Measurements from ENCODE around the gene OR9I1. TPM values are rescaled to one million over a fixed set of nuclear protein-coding genes. Genes with fewer than 3 reads are reported as not detected.

OR9I1 gene
- total and polyA plus RNA-seq, 10 donors, result not detected

GRCh38 chr11:58067685-58068084 lies 57.6 kb downstream of the OR9I1 start:
- Histone ChIP-seq H3K27me3 (replicated peaks in 1 of 7) (peaks cover 0 to 14% (median 0%) of the 10 kb centered on the region in 7 donors), H3K27ac (no peak overlapping the region), H3K4me1 (no peaks in the 10 kb centered on the region), H3K36me3 (no peaks in the 10 kb centered on the region), H3K4me3 (no peak overlapping the region), H3K9me3 (no peaks in the 10 kb centered on the region)
- no peak for DNase-seq
- WGBS, 5 donors, result 66 to 81% (median 78%) methylated on average over 5 of the region's 5 CpGs
- TF ChIP-seq POLR2AphosphoS5 (IDR thresholded peaks at IDR 0.05) (no peak), POLR2A (IDR thresholded peaks at IDR 0.05) (no peak), CTCF (IDR thresholded peaks at IDR 0.05 in 8 of 11, conservative IDR thresholded peaks at IDR 0.05 in 3 of 11) (no peak)
- intact Hi-C loops (cut with DNase I; ENCODE audit: low total_unique reads), result no loop called here

Other genes with a start within 250 kb of the OR9I1 start
- not detected for gene OR9Q1, start 101.6 kb downstream of the OR9I1 start, total RNA-seq
- gene OR9Q1, start 101.6 kb downstream of the OR9I1 start, polyA plus RNA-seq, result not detected
- gene OR6Q1, start 94.6 kb downstream of the OR9I1 start, total RNA-seq, result not detected
- gene OR6Q1, start 94.6 kb downstream of the OR9I1 start, polyA plus RNA-seq, result not detected
- not detected for gene OR9Q2, start 63.5 kb upstream of the OR9I1 start, total RNA-seq
- not detected for gene OR9Q2, start 63.5 kb upstream of the OR9I1 start, polyA plus RNA-seq
- gene OR1S2, start 78.6 kb upstream of the OR9I1 start, total RNA-seq, result not detected
- gene OR1S2, start 78.6 kb upstream of the OR9I1 start, polyA plus RNA-seq, result not detected
- gene OR1S1, start 87.2 kb upstream of the OR9I1 start, total RNA-seq, result not detected
- gene OR1S1, start 87.2 kb upstream of the OR9I1 start, polyA plus RNA-seq, result not detected
- not detected for gene OR10Q1, start 103.4 kb upstream of the OR9I1 start, total RNA-seq
- not detected for gene OR10Q1, start 103.4 kb upstream of the OR9I1 start, polyA plus RNA-seq
- not detected for gene OR10W1, start 142.7 kb upstream of the OR9I1 start, total RNA-seq
- gene OR10W1, start 142.7 kb upstream of the OR9I1 start, polyA plus RNA-seq, result not detected
- not detected for gene OR5B17, start 233.5 kb upstream of the OR9I1 start, total RNA-seq
- gene OR5B17, start 233.5 kb upstream of the OR9I1 start, polyA plus RNA-seq, result not detected

All from spleen (tissue), 11 donors.